SU-DHL-6 (cell line): ENCODE measurements around the gene NTF3.

Source experiments
- H2AFZ ChIP-seq: fragments of 200-600 bp; sonication (generic); 2 replicates; pipeline ENCODE4 v1.6.1; 2014; ENCODE audit warnings: low read depth, mild to moderate bottlenecking, moderate library complexity, mixed read lengths, antibody characterized with exemption, low read length; ENCODE audit not compliant: severe bottlenecking
- H3F3A ChIP-seq: fragments of 200-600 bp; shearing (Covaris generic); 2 replicates; pipeline ENCODE4 v1.6.0; 2016; ENCODE audit warnings: antibody characterized with exemption, mild to moderate bottlenecking; ENCODE audit not compliant: insufficient read depth
- H3K27ac ChIP-seq: fragments of 200-600 bp; sonication (generic); 2 replicates; pipeline ENCODE4 v1.5.1; 2016; ENCODE audit warnings: low read depth, mild to moderate bottlenecking, low read length, moderate library complexity, mixed read lengths
- H3K27me3 ChIP-seq: fragments of 200-600 bp; sonication (generic), shearing (Covaris generic); 2 replicates; pipeline ENCODE4 v1.6.0; 2014; ENCODE audit warnings: mild to moderate bottlenecking, low read length
- H3K36me3 ChIP-seq: fragments of 200-600 bp; sonication (generic); 2 replicates; pipeline ENCODE4 v1.6.1; 2014; ENCODE audit warnings: mild to moderate bottlenecking, low read length, mixed read lengths
- H3K4me2 ChIP-seq: fragments of 300-600, 200-600 bp; shearing (Covaris generic), sonication (generic); 2 replicates; pipeline ENCODE4 v1.6.0; 2014; ENCODE audit warnings: low read length, low read depth, mild to moderate bottlenecking; ENCODE audit not compliant: poor library complexity, severe bottlenecking
- H3K4me3 ChIP-seq: fragments of 200-600 bp; sonication (generic); 2 replicates; pipeline ENCODE4 v1.5.1; 2014; ENCODE audit warnings: antibody characterized with exemption, low read length, mild to moderate bottlenecking, mixed read lengths; ENCODE audit not compliant: insufficient read depth, poor library complexity, severe bottlenecking
- H3K79me2 ChIP-seq: fragments of 200-600 bp; sonication (generic); 2 replicates; pipeline ENCODE4 v1.6.1; 2014; ENCODE audit warnings: mild to moderate bottlenecking, low read length, moderate library complexity; ENCODE audit not compliant: insufficient read depth
- H3K9ac ChIP-seq: fragments of 200-600 bp; sonication (generic); 2 replicates; pipeline ENCODE4 v1.7.0; 2014; ENCODE audit warnings: mild to moderate bottlenecking, low read length
- H3K9me2 ChIP-seq: fragments of 200-600 bp; sonication (generic); replicated peaks from 2 replicates; pipeline ENCODE4 v1.6.1; 2014; ENCODE audit warnings: low read length; ENCODE audit not compliant: insufficient read depth
- H3K9me3 ChIP-seq: fragments of 200-600 bp; sonication (generic); 2 replicates; pipeline ENCODE4 v1.6.1; 2014; ENCODE audit warnings: low read length, mixed read lengths; ENCODE audit not compliant: insufficient read depth
- H4K20me1 ChIP-seq: fragments of 200-600 bp; sonication (generic); 2 replicates; pipeline ENCODE4 v1.6.1; 2014; ENCODE audit warnings: low read depth, mild to moderate bottlenecking, antibody characterized with exemption, low read length, moderate library complexity, mixed read lengths
- EZH2phosphoT487 ChIP-seq: fragments of 200-600 bp; sonication (generic), shearing (Covaris generic); conservative IDR thresholded peaks from 2 replicates; pipeline ENCODE4 v1.6.1; 2018; ENCODE audit warnings: mild to moderate bottlenecking, antibody characterized with exemption, low read length, moderate library complexity, mixed read lengths
- TF ChIP-seq, protein P1 (sequence below): fragments of 200-600 bp; sonication (generic); IDR thresholded peaks from one replicate; pipeline ENCODE4 v1.5.1; 2017; ENCODE audit warnings: antibody characterized with exemption, mild to moderate bottlenecking, low read length, moderate library complexity; ENCODE audit not compliant: insufficient read depth, poor library complexity, severe bottlenecking

NTF3 gene

DNA sequence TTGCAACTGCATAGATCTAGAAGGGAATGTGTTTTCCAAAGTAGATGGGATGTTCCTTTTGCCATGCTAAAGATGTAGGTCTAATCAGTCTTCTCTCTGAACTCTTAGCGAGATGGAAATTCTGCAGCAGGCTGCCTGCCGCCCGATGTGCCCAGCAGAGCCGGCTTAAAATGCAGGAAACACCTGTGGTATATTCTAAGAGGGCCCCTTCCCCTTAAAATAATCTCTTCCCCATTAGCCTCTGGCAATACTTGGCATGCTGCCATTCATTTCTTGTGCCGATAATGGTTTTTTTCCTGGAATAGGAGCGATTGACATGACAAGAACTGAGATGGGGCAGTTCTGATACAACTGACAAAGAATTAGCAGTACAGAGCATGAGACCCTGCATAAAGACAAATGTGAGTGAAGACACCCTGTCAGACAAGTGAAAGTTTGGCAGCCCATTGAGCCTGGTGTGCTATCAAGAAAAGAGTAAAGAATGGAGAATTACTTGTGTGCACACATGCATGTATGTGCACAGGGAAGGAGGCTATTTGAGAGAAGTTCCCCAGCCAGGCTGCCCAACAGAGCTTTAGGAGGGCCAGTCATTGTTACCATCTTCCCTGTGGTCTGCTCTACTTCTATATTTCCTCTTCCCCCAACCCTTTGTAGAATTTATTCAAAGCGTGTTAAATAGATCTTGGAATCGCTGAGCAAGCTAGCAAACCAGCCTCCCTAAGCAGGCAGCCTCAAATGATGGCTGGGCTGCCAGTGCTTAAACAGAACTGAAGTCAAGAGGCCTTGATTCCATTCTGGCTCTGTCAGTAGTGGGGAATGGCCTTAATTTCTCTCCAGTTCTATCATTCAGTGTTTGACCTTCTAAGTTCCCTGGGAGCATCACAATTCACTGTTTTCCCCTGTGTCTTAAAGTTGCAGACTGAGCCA lies 29.6 kb upstream of the NTF3 start:
- Histone ChIP-seq H3K4me2 (no peak overlapping the region), H3K9ac (no peak overlapping the region), H3K79me2 (no peaks in the 10 kb centered on the region), H3K27me3 (no peaks in the 10 kb centered on the region), H3K4me3 (no peak overlapping the region), H3K36me3 (no peaks in the 10 kb centered on the region), H3F3A (no peaks in the 10 kb centered on the region), H2AFZ (no peak overlapping the region), H3K9me3 (no peaks in the 10 kb centered on the region), H4K20me1 (no peaks in the 10 kb centered on the region), H3K9me2 (no peaks in the 10 kb centered on the region), H3K27ac (no peak overlapping the region)
- TF ChIP-seq EZH2phosphoT487 = no peak
- TF ChIP-seq, protein P1, sequence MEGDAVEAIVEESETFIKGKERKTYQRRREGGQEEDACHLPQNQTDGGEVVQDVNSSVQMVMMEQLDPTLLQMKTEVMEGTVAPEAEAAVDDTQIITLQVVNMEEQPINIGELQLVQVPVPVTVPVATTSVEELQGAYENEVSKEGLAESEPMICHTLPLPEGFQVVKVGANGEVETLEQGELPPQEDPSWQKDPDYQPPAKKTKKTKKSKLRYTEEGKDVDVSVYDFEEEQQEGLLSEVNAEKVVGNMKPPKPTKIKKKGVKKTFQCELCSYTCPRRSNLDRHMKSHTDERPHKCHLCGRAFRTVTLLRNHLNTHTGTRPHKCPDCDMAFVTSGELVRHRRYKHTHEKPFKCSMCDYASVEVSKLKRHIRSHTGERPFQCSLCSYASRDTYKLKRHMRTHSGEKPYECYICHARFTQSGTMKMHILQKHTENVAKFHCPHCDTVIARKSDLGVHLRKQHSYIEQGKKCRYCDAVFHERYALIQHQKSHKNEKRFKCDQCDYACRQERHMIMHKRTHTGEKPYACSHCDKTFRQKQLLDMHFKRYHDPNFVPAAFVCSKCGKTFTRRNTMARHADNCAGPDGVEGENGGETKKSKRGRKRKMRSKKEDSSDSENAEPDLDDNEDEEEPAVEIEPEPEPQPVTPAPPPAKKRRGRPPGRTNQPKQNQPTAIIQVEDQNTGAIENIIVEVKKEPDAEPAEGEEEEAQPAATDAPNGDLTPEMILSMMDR = no peak

DNA sequence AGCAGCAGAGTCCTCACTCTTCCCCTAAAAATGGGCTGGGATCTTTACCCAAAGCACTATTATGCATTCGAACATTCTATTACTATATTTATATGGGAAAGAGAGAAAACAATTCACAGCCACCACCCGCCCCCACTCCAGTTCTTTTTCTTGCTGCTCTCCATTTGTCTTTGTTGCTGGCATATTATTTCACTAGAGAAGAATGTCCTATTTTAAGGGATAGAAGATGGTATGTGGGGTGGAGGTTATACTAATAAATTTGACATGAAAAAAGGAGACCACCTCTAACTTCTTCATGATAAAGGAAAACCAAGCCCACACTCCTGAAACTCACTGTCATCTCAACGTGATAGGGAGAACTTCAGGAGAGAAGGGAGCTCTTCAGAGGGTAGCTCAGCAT lies 28.5 kb upstream of the NTF3 start:
- H3K4me2 ChIP-seq = no peak overlapping the region
- no peak overlapping the region for H3K4me3 ChIP-seq
- H3K27ac ChIP-seq = no peak overlapping the region
- TF ChIP-seq EZH2phosphoT487 = no peak
- TF ChIP-seq, protein P1 = no peak
- no peak overlapping the region for H2AFZ ChIP-seq
- H3K9ac ChIP-seq = no peak overlapping the region
- no peaks in the 10 kb centered on the region for H3K9me3 ChIP-seq
- no peaks in the 10 kb centered on the region for H3K27me3 ChIP-seq
- H3K79me2 ChIP-seq = no peaks in the 10 kb centered on the region
- H3K9me2 ChIP-seq = no peaks in the 10 kb centered on the region
- no peaks in the 10 kb centered on the region for H4K20me1 ChIP-seq
- H3F3A ChIP-seq = no peaks in the 10 kb centered on the region
- H3K36me3 ChIP-seq = no peaks in the 10 kb centered on the region

DNA sequence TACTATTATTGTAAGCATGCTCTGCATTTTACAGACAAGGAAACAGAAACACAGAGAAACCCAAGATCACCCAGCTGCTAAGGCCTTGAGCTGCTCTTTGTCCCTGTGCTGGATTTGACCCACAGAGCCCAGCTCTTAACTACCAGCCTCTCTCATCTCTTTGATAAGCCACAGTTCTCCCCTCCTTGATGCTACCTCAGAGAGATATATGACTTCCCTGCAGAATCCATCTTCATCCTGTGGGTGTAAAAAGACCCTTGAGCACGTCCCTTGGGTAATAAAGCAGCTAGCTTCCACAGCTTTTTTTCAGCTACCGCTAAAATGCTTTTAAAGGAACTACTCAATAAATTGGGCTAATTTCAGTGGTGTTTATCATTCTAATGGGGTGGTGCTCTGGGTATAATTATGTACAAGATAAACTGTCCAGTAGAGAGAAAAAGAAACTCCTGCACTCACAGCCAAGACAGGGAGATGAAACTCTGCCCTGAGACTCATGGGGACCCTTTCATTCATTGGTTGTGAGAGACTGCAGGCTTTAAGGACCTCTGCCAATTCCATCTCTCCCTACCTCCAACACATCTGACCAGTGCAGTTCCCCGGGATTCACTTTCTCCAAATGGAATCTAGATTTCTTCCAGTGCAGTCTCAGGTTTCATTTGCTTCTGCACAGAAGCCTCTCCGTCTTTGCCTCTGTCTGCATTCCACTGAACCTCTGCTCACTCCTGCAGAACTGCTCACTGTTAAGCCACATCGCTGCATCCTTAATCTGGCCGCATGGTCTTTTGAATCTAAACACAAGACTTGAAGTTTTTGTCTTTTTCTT lies 24.7 kb upstream of the NTF3 start:
- Histone ChIP-seq H3K27me3 (no peaks in the 10 kb centered on the region), H3K79me2 (no peaks in the 10 kb centered on the region), H3F3A (no peaks in the 10 kb centered on the region), H3K4me3 (no peak overlapping the region), H3K9me3 (no peaks in the 10 kb centered on the region), H3K9me2 (no peaks in the 10 kb centered on the region), H3K27ac (no peak overlapping the region), H2AFZ (no peak overlapping the region), H4K20me1 (no peaks in the 10 kb centered on the region), H3K36me3 (no peaks in the 10 kb centered on the region), H3K4me2 (no peak overlapping the region), H3K9ac (no peak overlapping the region)
- TF ChIP-seq EZH2phosphoT487 = no peak
- TF ChIP-seq, protein P1 = no peak
